Renal pelvis (tissue), 12 donors: ENCODE data around the gene ZNF311. TPM values are rescaled to one million over a fixed set of nuclear protein-coding genes. Genes with fewer than 3 reads are reported as not detected.

Experiments used
- DNase-seq: peaks from one replicate; pipeline ENCODE4 v3.0.0-alpha.2; 2013
- long read RNA-seq, 16 experiments: transcript quantifications; one replicate each; lab custom pipeline, GENCODE V29; 2026
- polyA plus RNA-seq, 3 donors: library from polyadenylated mRNA; unstranded; fragments of 120-200 nt; gene quantifications; one replicate each; pipeline ENCODE4 v1.2.1, GENCODE V29; 2013; ENCODE audit not compliant: insufficient read length in 3 of 3

The ZNF311 gene
- 1 to 10 TPM; 5.1 to 5.9 (median 5.7) TPM for polyA plus RNA-seq
- long read RNA-seq, donor 1 = 0 reads
- long read RNA-seq, donor 2, partial matches to known transcripts = 0 of 1 reads
- long read RNA-seq, donor 2, other reads (novel, unspliced or antisense) = 0 of 1 reads
- long read RNA-seq, donor 3 = 0 reads
- long read RNA-seq, donor 4 = 0 reads
- long read RNA-seq, donor 5 = 0 reads
- long read RNA-seq, donor 6, partial matches to known transcripts = 0 of 1 reads
- long read RNA-seq, donor 6, other reads (novel, unspliced or antisense) = 0 of 1 reads
- long read RNA-seq, donor 7 = 0 reads
- long read RNA-seq, donor 8 = 0 reads
- long read RNA-seq, donor 9 = 0 reads
- long read RNA-seq, donor 10 = 0 reads
- long read RNA-seq, donor 11 = 0 reads
- long read RNA-seq, donor 12 = 0 reads
- long read RNA-seq, donor 13, partial matches to known transcripts = 0 of 1 reads
- long read RNA-seq, donor 13, other reads (novel, unspliced or antisense) = 0 of 1 reads
- long read RNA-seq, donor 14, partial matches to known transcripts = 0 of 3 reads
- long read RNA-seq, donor 14, other reads (novel, unspliced or antisense) = 0 of 3 reads
- long read RNA-seq, donor 15, partial matches to known transcripts = 0 of 1 reads
- long read RNA-seq, donor 15, other reads (novel, unspliced or antisense) = 0 of 1 reads
- long read RNA-seq, donor 16 = 0 reads

GRCh38 chr6:29005183-29005885 is at the start of gene ZNF311:
Gene ZNF311 (minus strand): TSS chr6:29005315. CDS start chr6:29003954, 1,361 bp downstream.
- peak; percentile 84 for DNase-seq

- DNase-seq = no peak
Observed at GRCh38 chr6:29051680-29052079, 46.6 kb upstream of the ZNF311 start.

DNA sequence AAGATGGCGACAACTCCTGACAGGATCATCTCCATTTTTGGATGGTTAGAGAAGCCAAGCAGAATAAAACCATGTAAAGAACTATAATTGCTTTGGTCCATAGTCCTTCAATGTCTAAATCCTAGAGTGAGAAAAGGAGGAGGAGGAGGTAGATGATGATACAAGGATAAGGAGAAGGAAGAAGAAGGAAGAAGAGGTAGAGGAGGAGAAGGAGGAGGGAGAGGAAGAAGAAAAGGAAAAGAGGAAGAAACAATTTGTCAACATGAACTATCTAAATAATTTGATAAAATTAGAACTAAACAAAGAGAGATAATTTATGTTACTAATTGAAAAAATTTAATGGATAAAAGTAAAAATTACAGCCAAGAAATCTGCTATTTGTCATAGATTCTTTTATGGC is 40.0 kb upstream of the ZNF311 start, which contains the start of gene OR2W1:
OR2W1 (minus strand) TSS at position 101 of the 400 bp plus-strand sequence; CDS start at position 101, 0 bp downstream.
- no peak for DNase-seq

- no peak for DNase-seq
Observed at GRCh38 chr6:29035951-29036350, 30.8 kb upstream of the ZNF311 start.

GRCh38 chr6:29028821-29029220 is 23.7 kb upstream of the ZNF311 start:
- no peak for DNase-seq

GRCh38 chr6:29025927-29026585 is 20.9 kb upstream of the ZNF311 start:
- no peak for DNase-seq

- no peak for DNase-seq
Observed at GRCh38 chr6:29021434-29021833, 16.3 kb upstream of the ZNF311 start.

DNA sequence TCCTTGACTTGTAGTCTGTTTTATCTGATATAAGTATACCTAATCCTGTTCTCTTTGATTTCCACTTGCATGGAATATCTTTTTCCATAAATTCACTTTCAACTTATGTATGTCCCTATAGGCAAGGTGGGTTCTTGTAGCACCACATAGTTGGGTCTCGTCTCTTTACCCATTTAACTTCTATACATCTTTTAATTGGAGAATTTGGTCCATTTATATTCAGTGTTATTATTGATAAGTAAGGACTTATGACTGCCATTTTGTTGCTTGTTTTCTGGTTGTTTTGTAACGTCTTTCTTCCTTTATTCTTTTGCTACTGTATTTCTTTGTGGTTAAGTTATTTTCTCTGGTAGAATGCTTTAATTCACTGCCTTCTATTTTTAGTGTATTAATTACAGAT is 14.5 kb upstream of the ZNF311 start:
- no peak for DNase-seq

DNA sequence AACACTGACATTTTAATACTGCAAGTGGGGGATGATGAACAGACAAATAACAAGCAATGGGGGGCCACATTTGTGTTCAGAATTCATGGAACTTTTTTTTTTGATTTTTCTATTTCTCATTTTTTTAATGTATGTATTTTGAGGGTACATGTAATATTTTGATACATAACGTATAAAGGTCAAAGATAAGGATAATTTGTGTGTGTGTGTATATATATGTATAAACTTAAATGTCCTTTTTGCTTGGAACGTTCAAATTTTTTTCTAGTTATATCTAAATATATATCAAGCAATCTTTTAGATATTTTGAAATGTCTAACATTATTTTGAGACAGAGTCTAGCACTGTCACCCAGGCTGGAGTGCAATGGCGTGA is 12.3 kb upstream of the ZNF311 start:
- DNase-seq = no peak

GRCh38 chr6:29016559-29017427 is 11.7 kb upstream of the ZNF311 start:
- peak; percentile 84 for DNase-seq

DNA sequence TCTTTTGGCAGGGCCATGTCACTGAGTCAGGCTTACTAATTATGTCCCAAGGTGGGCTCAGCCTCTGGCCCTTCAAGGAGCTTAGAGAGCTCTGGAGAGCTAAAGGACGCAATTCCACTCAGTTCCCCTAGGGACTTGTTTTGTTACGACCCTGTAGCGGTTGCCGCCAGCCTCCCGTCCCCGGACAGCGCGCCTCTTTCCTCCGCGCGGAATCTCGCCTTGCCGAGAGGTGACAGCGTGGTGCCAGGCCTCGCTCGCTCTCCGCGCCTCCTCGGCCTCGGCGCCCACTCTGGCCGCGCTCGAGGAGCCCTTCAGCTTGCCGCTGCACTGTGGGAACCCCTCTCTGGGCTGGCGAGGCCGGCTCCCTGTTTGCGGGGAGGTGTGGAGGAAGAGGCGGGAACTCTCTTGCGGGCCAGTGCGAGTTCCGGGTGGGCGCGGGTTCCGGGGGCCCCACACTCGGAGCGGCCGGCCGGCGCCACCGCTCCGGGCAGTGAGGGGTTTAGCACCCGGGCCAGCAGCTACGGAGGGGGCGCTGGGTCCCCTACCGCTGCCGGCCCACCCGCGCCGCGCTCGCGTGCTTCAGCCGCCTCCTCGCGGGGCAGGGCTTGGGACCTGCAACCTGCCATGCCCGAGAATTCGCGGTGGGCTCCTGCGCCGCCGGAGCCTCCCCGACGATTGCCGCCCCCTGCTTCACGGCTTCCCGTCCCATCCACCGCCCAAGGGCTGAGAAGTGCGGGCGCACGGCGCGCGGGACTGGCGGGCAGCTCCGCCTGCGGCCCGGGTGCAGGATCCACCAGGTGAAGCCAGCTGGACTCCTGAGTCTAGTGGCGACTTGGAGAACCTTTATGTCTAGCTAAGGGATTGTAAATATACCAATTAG is 9.9 kb upstream of the ZNF311 start:
- peak; percentile 8 for DNase-seq

DNA sequence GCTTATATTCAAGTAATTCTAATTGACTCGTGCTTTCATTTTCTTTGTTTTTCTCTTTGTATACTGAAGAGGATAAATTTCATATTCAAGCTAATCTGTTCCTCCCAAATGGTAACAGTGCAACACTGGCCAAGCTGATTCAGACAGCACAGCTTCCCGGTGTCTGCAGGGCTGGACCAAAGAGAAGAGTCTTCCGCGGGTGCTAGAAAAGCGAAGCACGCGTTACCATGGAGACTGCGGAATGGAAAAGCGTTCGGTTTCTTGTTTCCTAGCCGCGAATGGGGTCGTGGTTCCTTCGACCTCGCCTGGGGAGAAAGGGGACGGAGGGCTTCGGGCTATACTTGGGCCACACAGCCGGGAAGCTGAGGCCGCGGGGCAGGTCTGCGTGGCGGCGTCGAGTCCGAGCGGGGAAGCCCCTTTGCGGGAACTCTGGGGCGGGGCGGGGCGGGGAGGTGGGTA is 6.2 kb upstream of the ZNF311 start:
- DNase-seq = peak; percentile 80

DNA sequence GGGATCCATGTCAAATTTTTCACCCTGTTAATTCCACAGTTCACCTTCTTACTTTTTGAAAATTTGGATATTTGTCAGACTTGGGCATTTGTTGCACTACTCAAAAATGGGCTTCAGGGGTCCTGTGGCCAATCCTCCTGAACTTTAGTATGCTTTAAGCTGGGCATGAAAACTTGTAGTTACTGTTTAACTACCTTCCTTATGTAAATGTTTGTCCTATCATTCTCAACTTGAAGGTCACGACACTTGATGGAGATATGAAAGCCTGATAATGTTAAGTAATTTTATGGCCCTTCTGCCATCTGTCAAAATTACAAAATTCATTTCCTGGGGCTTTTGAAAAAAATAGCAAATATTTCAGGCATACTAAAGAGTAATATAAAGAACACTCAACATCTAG is 4.2 kb upstream of the ZNF311 start:
- DNase-seq = no peak

GRCh38 chr6:29008089-29008488 is 3.0 kb upstream of the ZNF311 start:
- DNase-seq = no peak

GRCh38 chr6:28996844-28997510 is 8.1 kb downstream of the ZNF311 start:
- no peak for DNase-seq

DNA sequence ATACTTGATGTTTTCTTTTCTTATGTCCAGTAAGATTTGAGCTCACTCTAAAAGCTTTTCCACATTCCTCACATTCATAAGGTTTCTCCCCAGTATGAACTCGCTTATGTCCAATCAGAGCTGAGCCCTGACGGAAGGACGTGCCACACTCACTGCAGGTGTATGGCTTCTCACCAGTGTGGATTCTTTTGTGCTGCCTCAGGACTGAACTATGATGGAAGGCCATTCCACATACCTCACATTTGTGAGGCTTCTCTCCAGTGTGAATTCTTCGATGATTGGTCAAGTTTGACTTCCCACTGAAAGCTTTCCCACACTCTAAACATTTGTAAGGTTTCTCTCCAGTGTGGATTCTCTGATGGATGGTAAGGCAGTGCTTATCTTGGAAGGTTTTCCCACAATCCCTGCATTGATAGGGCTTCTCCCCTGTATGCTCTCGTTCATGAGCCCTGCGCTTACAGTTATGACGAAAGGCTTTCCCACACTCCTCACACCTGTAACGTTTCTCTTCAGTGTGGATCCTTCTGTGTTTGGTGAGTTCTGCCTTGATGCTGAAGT is 9.9 kb downstream of the ZNF311 start:
- no peak for DNase-seq

GRCh38 chr6:28988536-28989311 is 16.4 kb downstream of the ZNF311 start:
- DNase-seq = peak; percentile 63
